CD4-positive, alpha-beta T cell (primary cell): ENCODE results near the gene HOGA1. TPM values are rescaled to one million over a fixed set of nuclear protein-coding genes. Genes with fewer than 3 reads are reported as not detected.
"Not testable (repeated sequence)": the region's sequence is repeated elsewhere in the genome, so short reads cannot be mapped to it uniquely, and the experiment has no call there.

Experiments
- ATAC-seq: fragments of 200-7000 bp; cut with Tn5 transposase; one replicate; pipeline ENCODE4 v1.10.0; 2022; ENCODE audit warnings: mild to moderate bottlenecking; ENCODE audit not compliant: poor library complexity
- CTCF ChIA-PET: fragments of 350-600 bp; sonication (Branson Sonifier 250); formaldehyde crosslinking; loops from one replicate; lab custom pipeline; 2021; ENCODE audit warnings: antibody characterized with exemption, inconsistent platforms; lab: Charles Lee
- POLR2A ChIA-PET: fragments of 350-600 bp; sonication (Branson Sonifier 250); formaldehyde crosslinking; loops from one replicate; lab custom pipeline; 2021; ENCODE audit warnings: antibody characterized with exemption, inconsistent platforms; lab: Charles Lee
- DNase-seq, 14 experiments: peaks; one replicate each; pipeline ENCODE4 v3.0.0-alpha.2; 2013 to 2020; ENCODE audit warnings: mixed read lengths in 2 of 14
- H3K27ac ChIP-seq, 2 donors: one replicate each; pipeline versions ENCODE4 v1.5.1 to v1.7.0; 2013; ENCODE audit warnings: low read length in 2 of 2, low read depth in 1 of 2, mild to moderate bottlenecking in 1 of 2
- H3K27me3 ChIP-seq, 2 experiments: 1 replicate in 1 of 2; 2 replicates in 1 of 2; pipeline versions ENCODE4 v1.6.1 to v1.7.0; 2013; ENCODE audit warnings: low read length in 2 of 2, control low read depth in 1 of 2, mild to moderate bottlenecking in 1 of 2, moderate library complexity in 1 of 2; ENCODE audit not compliant: insufficient read depth in 2 of 2, control insufficient read depth in 1 of 2
- H3K36me3 ChIP-seq: one replicate; pipeline ENCODE4 v1.6.1; 2013; ENCODE audit warnings: low read length, control low read depth; ENCODE audit not compliant: insufficient read depth
- H3K4me1 ChIP-seq: one replicate; pipeline ENCODE4 v1.6.1; 2013; ENCODE audit warnings: low read length, control low read depth; ENCODE audit not compliant: insufficient read depth
- H3K4me3 ChIP-seq: one replicate; pipeline ENCODE4 v1.5.1; 2013; ENCODE audit warnings: mild to moderate bottlenecking, low read length, moderate library complexity
- H3K9me3 ChIP-seq, 2 experiments: 1 replicate in 1 of 2; 2 replicates in 1 of 2; pipeline versions ENCODE4 v1.6.1 to v1.7.0; 2013; ENCODE audit warnings: low read length in 2 of 2, mild to moderate bottlenecking in 2 of 2, control low read depth in 1 of 2, moderate library complexity in 1 of 2; ENCODE audit not compliant: control insufficient read depth in 1 of 2, insufficient read depth in 1 of 2
- H3K27ac Mint-ChIP-seq: one replicate; pipeline ENCODE4 v1.8.0; 2020; ENCODE audit warnings: mixed read lengths
- H3K27me3 Mint-ChIP-seq: one replicate; pipeline ENCODE4 v1.8.0; 2021; ENCODE audit warnings: mixed read lengths
- H3K36me3 Mint-ChIP-seq: one replicate; pipeline ENCODE4 v1.8.0; 2021; ENCODE audit warnings: low read depth, mixed read lengths
- H3K4me1 Mint-ChIP-seq: one replicate; pipeline ENCODE4 v1.8.0; 2021; ENCODE audit warnings: low read depth, mixed read lengths
- H3K4me3 Mint-ChIP-seq: one replicate; pipeline ENCODE4 v1.8.0; 2020; ENCODE audit warnings: mild to moderate bottlenecking, mixed read lengths
- H3K9me3 Mint-ChIP-seq: one replicate; pipeline ENCODE4 v1.8.0; 2020; ENCODE audit warnings: mixed read lengths
- CTCF ChIP-seq: fragments of 200-600 bp; IDR thresholded peaks from one replicate; pipeline ENCODE4 v1.8.0; 2022; ENCODE audit warnings: antibody characterized with exemption, mild to moderate bottlenecking
- intact Hi-C, 2 experiments: fragments of 100-400 bp; cut with DNase I in 1 of 2; cut with micrococcal nuclease in 1 of 2; formaldehyde crosslinking; loops; one replicate each; pipeline versions ENCODE4 v1.15.1 to v1.9.0; 2023 to 2025; cut with DNase I, micrococcal nuclease
- total RNA-seq, 174 experiments: library from RNA in 2 of 174; stranded (reverse) in 2 of 174; gene quantifications; one replicate each; pipeline ENCODE4 v1.2.3 and lab custom pipeline; 2021 to 2026

The HOGA1 gene
- total RNA-seq, 2 experiments from 2014 or later: not detected

- intact Hi-C loops: loop anchor here (1.0 to 10.0 kb wide), 4 partner anchors 45 to 1946 kb away; partner anchors contain the start of genes MMS19 (in 1 of the 2), TCTN3 (in 1 of the 2) and UBTD1 (in 1 of the 2)
- H3K9me3 Mint-ChIP-seq: no peaks in the 10 kb centered on the region
- Histone ChIP-seq H3K4me1 (peaks cover 15% of the 10 kb centered on the region), H3K36me3 (peaks cover 7% of the 10 kb centered on the region), H3K9me3 (no peaks in the 10 kb centered on the region), H3K4me3 (peak overlapping the region; percentile 65), H3K27me3 (no peaks in the 10 kb centered on the region), H3K27ac (no peak overlapping the region)
- ChIA-PET POLR2A (interaction anchor here (0.8 to 1.9 kb wide), 5 partner anchors 9 to 96 kb away, joined by 3 to 12 read pairs (median 6); partner anchors contain the start of genes AVPI1, MORN4 and ZFYVE27), CTCF (interaction anchor here (1.1 kb wide), 1 partner anchor 68 kb away, joined by 3 read pairs; no protein-coding TSS in a partner anchor)
- TF ChIP-seq CTCF: no peak
- H3K4me3 Mint-ChIP-seq: peak overlapping the region; percentile 98
- H3K36me3 Mint-ChIP-seq: peaks cover 23% of the 10 kb centered on the region
- DNase-seq (peak in 9 of 14 experiments; percentile 4 to 46 (median 23)), ATAC-seq (peak; percentile 5)
- no peaks in the 10 kb centered on the region for H3K27me3 Mint-ChIP-seq
- H3K4me1 Mint-ChIP-seq: peaks cover 26% of the 10 kb centered on the region
- peak overlapping the region; percentile 88 for H3K27ac Mint-ChIP-seq
Observed at GRCh38 chr10:97640868-97641811, 57.0 kb downstream of the HOGA1 start.

- POLR2A ChIA-PET, CTCF ChIA-PET, H3K27ac ChIP-seq, H3K4me3 ChIP-seq, H3K27ac Mint-ChIP-seq, H3K27me3 ChIP-seq, ATAC-seq, H3K9me3 Mint-ChIP-seq, H3K27me3 Mint-ChIP-seq, H3K36me3 ChIP-seq, H3K9me3 ChIP-seq, DNase-seq: not testable (repeated sequence)
- intact Hi-C loops: loop anchor here in 1 of 2 experiments (5.0 to 10.0 kb wide), 2 partner anchors 495 to 1948 kb away; partner anchors contain the start of gene TCTN3
- peaks cover 15% of the 10 kb centered on the region for H3K4me1 ChIP-seq
- Mint-ChIP-seq H3K4me3 (peak overlapping the region; percentile 98), H3K36me3 (peaks cover 26% of the 10 kb centered on the region), H3K4me1 (peaks cover 26% of the 10 kb centered on the region)
Observed at GRCh38 chr10:97642471-97643159, 58.4 kb downstream of the HOGA1 start.

GRCh38 chr10:97643441-97643985 lies 59.3 kb downstream of the HOGA1 start:
- no peaks in the 10 kb centered on the region for H3K9me3 Mint-ChIP-seq
- intact Hi-C loops: loop anchor here in 1 of 2 experiments (5.0 to 10.0 kb wide), 2 partner anchors 494 to 1949 kb away; partner anchors contain the start of gene TCTN3
- Histone ChIP-seq H3K36me3 (peaks cover 7% of the 10 kb centered on the region), H3K4me1 (peaks cover 19% of the 10 kb centered on the region), H3K27ac (no peak overlapping the region), H3K4me3 (no peak overlapping the region), H3K27me3 (no peaks in the 10 kb centered on the region), H3K9me3 (no peaks in the 10 kb centered on the region)
- no peak for TF ChIP-seq CTCF
- POLR2A ChIA-PET: no interaction called here
- H3K27ac Mint-ChIP-seq: no peak overlapping the region
- CTCF ChIA-PET: no interaction called here
- peaks cover 28% of the 10 kb centered on the region for H3K36me3 Mint-ChIP-seq
- DNase-seq (no peak), ATAC-seq (no peak)
- peak overlapping the region; percentile 76 for H3K4me3 Mint-ChIP-seq
- no peaks in the 10 kb centered on the region for H3K27me3 Mint-ChIP-seq
- peaks cover 30% of the 10 kb centered on the region for H3K4me1 Mint-ChIP-seq
